ENCODE measurements around the gene PRG2. TPM values are rescaled to one million over a fixed set of nuclear protein-coding genes. Genes with fewer than 3 reads are reported as not detected.

The PRG2 gene
- total RNA-seq, 1 donor, result not detected

DNA sequence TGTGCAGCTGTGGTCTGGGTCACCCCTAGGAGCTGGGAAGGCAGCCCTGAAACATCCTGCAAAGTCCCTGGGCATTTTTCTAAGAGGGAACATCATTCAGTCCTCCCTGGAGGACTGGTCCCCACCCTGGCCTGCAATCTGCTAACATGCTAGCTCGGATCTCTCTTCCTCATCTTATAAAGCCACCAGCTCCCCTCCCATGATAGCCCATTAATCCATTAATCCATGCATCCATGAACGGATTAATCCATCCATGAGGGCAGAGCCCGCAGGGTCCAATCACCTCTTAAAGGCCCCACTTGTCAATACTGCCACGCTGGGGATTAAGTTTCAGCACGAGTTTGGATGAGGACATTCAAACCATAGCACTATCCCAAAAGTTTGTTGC, 21.6 kb downstream of the PRG2 start:
- TF ChIP-seq, protein P1, sequence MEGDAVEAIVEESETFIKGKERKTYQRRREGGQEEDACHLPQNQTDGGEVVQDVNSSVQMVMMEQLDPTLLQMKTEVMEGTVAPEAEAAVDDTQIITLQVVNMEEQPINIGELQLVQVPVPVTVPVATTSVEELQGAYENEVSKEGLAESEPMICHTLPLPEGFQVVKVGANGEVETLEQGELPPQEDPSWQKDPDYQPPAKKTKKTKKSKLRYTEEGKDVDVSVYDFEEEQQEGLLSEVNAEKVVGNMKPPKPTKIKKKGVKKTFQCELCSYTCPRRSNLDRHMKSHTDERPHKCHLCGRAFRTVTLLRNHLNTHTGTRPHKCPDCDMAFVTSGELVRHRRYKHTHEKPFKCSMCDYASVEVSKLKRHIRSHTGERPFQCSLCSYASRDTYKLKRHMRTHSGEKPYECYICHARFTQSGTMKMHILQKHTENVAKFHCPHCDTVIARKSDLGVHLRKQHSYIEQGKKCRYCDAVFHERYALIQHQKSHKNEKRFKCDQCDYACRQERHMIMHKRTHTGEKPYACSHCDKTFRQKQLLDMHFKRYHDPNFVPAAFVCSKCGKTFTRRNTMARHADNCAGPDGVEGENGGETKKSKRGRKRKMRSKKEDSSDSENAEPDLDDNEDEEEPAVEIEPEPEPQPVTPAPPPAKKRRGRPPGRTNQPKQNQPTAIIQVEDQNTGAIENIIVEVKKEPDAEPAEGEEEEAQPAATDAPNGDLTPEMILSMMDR (IDR thresholded peaks at IDR 0.05; ENCODE audit: extremely low read depth, low read depth, low read length), result no peak
- peaks cover 6% of the 10 kb centered on the region for H3K4me1 ChIP-seq (ENCODE audit: insufficient read depth, low read length)
- H2AFZ ChIP-seq (ENCODE audit: low read length), result no peak overlapping the region
- H3K36me3 ChIP-seq (ENCODE audit: insufficient read depth, low read length), result no peaks in the 10 kb centered on the region
- H3K27ac ChIP-seq (ENCODE audit: low read depth, low read length), result no peak overlapping the region
- no peak overlapping the region for H3K4me2 ChIP-seq (ENCODE audit: insufficient read depth, low read length)
- no peak for DNase-seq (ENCODE audit: insufficient read length, low spot score, missing footprints)
- H3K4me3 ChIP-seq (ENCODE audit: insufficient read depth, low read length), result no peak overlapping the region
- H3K79me2 ChIP-seq (ENCODE audit: insufficient read depth, low read length), result no peaks in the 10 kb centered on the region
- H4K20me1 ChIP-seq (ENCODE audit: insufficient read depth, low read length), result no peaks in the 10 kb centered on the region
- no peaks in the 10 kb centered on the region for H3K27me3 ChIP-seq (ENCODE audit: insufficient read depth, low read length)
- no peaks in the 10 kb centered on the region for H3K9me3 ChIP-seq (ENCODE audit: low read depth, low read length)

DNA sequence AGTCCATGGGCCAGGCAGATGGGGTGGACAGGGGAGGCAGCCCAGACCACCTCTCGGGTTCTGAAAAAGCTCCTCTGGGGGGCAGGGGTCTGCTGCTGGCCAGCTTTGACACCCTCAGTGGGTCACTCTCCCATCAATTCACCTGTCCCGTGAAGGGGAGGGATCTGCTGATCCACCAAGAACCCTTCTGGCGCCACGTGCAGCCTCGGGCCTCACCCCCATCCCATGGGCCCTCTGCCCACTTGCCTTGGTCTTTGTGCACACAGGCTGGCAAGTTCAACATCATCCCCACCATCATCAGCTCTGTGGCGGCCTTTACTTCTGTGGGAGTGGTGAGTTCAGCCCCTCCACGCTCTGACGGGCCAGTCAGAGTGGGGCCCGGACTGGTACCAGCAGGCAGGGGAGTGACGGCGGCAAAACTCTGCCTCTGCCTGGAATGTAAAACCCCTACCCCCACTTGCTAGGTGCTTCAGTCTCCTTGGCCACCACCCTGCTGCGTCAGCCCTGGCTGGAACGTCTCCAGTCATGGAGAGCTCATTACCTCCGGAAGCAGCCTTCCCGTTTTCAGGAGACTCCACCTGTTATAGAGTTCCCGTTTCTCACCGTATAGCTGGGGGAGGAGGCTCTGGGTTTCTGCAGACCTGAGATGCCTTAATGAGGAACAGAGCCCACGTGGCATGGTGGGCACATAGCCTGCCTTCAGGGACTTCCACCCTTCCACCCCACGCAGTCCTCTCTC, 22.2 kb downstream of the PRG2 start:
- no peaks in the 10 kb centered on the region for H3K79me2 ChIP-seq (ENCODE audit: insufficient read depth, low read length)
- H3K27me3 ChIP-seq (ENCODE audit: insufficient read depth, low read length), result no peaks in the 10 kb centered on the region
- TF ChIP-seq, protein P1 (IDR thresholded peaks at IDR 0.05; ENCODE audit: extremely low read depth, low read depth, low read length), result no peak
- H3K36me3 ChIP-seq (ENCODE audit: insufficient read depth, low read length), result no peaks in the 10 kb centered on the region
- no peak overlapping the region for H3K4me3 ChIP-seq (ENCODE audit: insufficient read depth, low read length)
- no peak overlapping the region for H3K27ac ChIP-seq (ENCODE audit: low read depth, low read length)
- peaks cover 6% of the 10 kb centered on the region for H3K4me1 ChIP-seq (ENCODE audit: insufficient read depth, low read length)
- DNase-seq (ENCODE audit: insufficient read length, low spot score, missing footprints), result no peak
- H2AFZ ChIP-seq (ENCODE audit: low read length), result no peak overlapping the region
- no peaks in the 10 kb centered on the region for H4K20me1 ChIP-seq (ENCODE audit: insufficient read depth, low read length)
- H3K9me3 ChIP-seq (ENCODE audit: low read depth, low read length), result no peaks in the 10 kb centered on the region
- no peak overlapping the region for H3K4me2 ChIP-seq (ENCODE audit: insufficient read depth, low read length)

DNA sequence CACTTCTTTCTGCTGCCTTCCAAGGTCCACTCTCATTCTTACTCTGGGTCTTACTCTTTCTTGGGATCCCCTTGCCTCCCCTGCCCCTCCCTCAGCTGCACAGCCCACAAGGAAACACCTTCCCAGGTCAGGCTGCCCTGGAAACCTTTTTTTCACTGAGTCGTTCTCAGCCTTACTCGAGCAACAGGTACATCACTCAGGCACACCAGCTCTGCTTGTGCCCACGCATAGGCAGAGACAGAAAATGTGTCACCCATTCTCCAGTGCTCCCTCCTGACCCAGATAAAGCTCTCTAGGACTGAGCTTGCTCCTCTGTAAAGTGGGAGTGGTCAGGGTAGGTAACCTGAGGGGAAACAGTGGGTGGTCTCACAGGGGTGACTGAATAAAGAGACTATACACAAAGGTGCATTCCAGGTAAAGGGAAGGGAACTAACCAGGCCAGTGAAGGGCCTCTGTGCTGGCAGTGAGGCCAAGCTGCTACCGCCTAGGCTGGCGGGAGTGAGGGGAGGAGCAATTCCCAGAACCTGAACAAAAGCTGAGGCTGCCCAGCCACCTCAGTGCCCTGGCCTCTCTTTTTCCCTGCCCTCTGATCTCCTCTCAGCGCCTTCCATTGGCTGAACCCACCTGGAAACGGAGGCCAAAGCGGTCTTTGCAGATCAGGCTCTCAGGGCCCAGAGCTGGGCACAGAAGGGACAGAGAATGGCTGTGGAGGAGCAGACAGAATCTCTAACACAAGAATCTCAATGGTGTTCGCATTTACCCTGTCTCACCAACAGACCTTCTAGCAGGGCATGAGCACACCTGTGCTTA, 25.4 kb downstream of the PRG2 start:
- TF ChIP-seq, protein P1 (IDR thresholded peaks at IDR 0.05; ENCODE audit: extremely low read depth, low read depth, low read length), result no peak
- Histone ChIP-seq H3K27me3 (ENCODE audit: insufficient read depth, low read length) (peaks cover 7% of the 10 kb centered on the region), H3K36me3 (ENCODE audit: insufficient read depth, low read length) (no peaks in the 10 kb centered on the region), H3K79me2 (ENCODE audit: insufficient read depth, low read length) (no peaks in the 10 kb centered on the region), H3K4me1 (ENCODE audit: insufficient read depth, low read length) (peaks cover 1% of the 10 kb centered on the region), H3K27ac (ENCODE audit: low read depth, low read length) (no peak overlapping the region), H4K20me1 (ENCODE audit: insufficient read depth, low read length) (no peaks in the 10 kb centered on the region), H3K4me3 (ENCODE audit: insufficient read depth, low read length) (no peak overlapping the region), H2AFZ (ENCODE audit: low read length) (no peak overlapping the region), H3K4me2 (ENCODE audit: insufficient read depth, low read length) (no peak overlapping the region), H3K9me3 (ENCODE audit: low read depth, low read length) (no peaks in the 10 kb centered on the region)
- DNase-seq (ENCODE audit: insufficient read length, low spot score, missing footprints), result no peak
